ENCODE results near the gene UCK1. TPM values are rescaled to one million over a fixed set of nuclear protein-coding genes. Genes with fewer than 3 reads are reported as not detected.
A peak's percentile ranks its signal among the peaks of the same experiment; 100 is the strongest.

UCK1 gene
- total RNA-seq, 1 donor from 2014 or later: 32.4 TPM

DNA sequence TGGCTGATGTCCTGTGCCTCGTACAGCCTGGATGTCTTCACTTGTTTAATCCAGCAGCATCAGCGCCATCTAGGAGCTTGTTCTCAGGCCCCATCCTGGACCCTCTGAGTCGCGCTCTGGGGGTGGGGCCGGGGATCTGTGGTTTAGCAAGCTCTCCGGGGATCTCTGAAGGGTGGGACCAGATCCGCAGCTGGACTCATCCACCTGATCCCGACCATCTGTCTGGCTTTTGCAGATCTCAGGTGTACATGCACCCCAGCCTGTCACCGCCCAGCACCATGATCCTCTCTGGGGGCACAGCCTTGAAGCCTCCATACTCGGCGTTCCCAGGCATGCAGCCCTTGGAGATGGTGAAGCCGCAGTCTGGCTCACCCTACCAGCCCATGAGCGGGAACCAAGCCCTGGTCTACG is 43.4 kb downstream of the UCK1 start:
- H3K27ac Mint-ChIP-seq: peak overlapping the region; percentile 77
- no peaks in the 10 kb centered on the region for H3K27me3 Mint-ChIP-seq
- no peak for DNase-seq (ENCODE audit: low spot score, unreplicated experiment)
- TF ChIP-seq, protein P1, sequence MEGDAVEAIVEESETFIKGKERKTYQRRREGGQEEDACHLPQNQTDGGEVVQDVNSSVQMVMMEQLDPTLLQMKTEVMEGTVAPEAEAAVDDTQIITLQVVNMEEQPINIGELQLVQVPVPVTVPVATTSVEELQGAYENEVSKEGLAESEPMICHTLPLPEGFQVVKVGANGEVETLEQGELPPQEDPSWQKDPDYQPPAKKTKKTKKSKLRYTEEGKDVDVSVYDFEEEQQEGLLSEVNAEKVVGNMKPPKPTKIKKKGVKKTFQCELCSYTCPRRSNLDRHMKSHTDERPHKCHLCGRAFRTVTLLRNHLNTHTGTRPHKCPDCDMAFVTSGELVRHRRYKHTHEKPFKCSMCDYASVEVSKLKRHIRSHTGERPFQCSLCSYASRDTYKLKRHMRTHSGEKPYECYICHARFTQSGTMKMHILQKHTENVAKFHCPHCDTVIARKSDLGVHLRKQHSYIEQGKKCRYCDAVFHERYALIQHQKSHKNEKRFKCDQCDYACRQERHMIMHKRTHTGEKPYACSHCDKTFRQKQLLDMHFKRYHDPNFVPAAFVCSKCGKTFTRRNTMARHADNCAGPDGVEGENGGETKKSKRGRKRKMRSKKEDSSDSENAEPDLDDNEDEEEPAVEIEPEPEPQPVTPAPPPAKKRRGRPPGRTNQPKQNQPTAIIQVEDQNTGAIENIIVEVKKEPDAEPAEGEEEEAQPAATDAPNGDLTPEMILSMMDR (IDR thresholded peaks at IDR 0.05; ENCODE audit: unreplicated experiment): no peak
- no peaks in the 10 kb centered on the region for H3K4me1 Mint-ChIP-seq (ENCODE audit: low read depth)
- H3K36me3 Mint-ChIP-seq (ENCODE audit: insufficient read depth): peaks cover 38% of the 10 kb centered on the region
- H3K9me3 Mint-ChIP-seq (ENCODE audit: low read depth): no peaks in the 10 kb centered on the region
- no peak overlapping the region for H3K4me3 Mint-ChIP-seq (ENCODE audit: low read depth)

DNA sequence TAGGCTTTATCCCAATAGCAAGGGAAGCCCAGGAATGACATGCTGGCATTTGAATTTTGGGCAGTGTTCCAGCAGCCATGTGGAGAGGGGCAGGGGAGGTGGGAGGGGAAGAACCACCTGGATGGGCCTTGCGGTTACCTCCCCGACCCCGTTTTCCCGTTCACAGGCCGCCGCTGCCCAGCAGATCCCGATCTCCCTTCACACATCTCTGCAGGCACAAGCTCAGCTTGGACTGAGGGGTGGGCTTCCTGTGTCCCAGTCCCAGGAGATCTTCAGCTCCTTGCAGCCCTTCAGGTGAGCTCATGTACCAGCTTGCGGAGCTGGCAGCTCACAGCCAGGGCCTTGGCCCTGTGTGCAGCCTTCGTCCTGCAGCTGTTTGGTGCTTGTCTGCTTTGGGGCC is 44.1 kb downstream of the UCK1 start:
- Mint-ChIP-seq H3K27ac (no peak overlapping the region), H3K27me3 (no peaks in the 10 kb centered on the region), H3K4me3 (ENCODE audit: low read depth) (no peak overlapping the region), H3K9me3 (ENCODE audit: low read depth) (no peaks in the 10 kb centered on the region), H3K4me1 (ENCODE audit: low read depth) (no peaks in the 10 kb centered on the region), H3K36me3 (ENCODE audit: insufficient read depth) (peaks cover 41% of the 10 kb centered on the region)
- TF ChIP-seq, protein P1 (IDR thresholded peaks at IDR 0.05; ENCODE audit: unreplicated experiment): no peak
- no peak for DNase-seq (ENCODE audit: low spot score, unreplicated experiment)

DNA sequence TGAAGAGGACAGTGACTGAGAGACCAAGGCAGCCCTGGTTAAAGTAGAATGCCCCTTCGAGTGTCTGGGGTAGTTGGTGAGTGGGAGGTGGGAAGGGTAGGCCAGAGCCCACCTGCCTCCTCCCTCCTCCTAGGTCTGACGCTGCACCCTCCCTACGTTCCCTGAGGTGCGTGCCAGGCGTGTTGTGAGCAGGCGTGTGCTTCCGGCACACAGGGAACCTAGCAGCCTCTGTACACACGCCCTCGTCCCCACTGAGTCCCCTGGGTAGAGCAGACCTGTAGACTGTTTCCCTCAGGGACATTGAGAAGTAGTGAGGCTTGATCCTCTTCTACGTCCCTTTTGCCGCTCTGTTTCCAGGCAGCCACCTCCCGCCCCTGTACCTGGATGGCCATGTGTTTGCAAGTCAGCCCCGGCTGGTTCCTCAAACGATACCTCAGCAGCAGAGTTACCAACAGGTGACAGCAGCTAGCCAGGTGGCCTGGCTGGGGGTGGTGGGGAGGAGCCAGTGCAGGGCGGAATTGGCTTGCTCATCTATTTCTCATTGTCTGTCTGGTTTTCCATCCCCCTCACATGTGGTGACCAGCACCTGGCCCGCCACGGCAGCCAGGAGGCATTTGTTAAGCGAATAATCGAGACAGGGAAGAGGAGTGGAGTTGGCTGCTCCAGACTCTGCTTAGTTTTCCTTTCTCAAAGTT is 45.2 kb downstream of the UCK1 start:
- Mint-ChIP-seq H3K4me3 (ENCODE audit: low read depth) (no peak overlapping the region), H3K36me3 (ENCODE audit: insufficient read depth) (peaks cover 39% of the 10 kb centered on the region), H3K9me3 (ENCODE audit: low read depth) (no peaks in the 10 kb centered on the region), H3K27me3 (no peaks in the 10 kb centered on the region), H3K4me1 (ENCODE audit: low read depth) (no peaks in the 10 kb centered on the region), H3K27ac (peak overlapping the region; percentile 49)
- TF ChIP-seq, protein P1 (IDR thresholded peaks at IDR 0.05; ENCODE audit: unreplicated experiment): no peak
- no peak for DNase-seq (ENCODE audit: low spot score, unreplicated experiment)

DNA sequence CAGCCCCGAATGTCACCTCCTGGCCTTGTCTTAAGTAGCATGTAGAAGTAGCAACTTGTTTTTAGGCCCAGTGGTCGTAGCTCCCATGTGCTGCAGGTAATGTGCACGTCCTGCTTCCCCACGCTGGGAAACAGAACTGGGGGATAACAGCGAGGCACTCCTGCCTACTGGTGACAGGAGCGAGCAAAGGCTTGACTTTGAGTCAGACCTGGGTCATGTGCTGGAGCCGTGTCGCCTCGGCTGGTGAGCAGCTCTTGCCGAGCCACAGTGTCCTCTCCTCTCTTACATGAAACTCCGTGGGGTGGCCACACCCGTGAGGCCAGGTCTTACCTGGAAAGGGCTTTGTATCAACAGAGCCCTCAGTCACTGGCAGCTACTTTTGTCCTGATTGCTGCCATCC is 45.9 kb downstream of the UCK1 start:
- DNase-seq (ENCODE audit: low spot score, unreplicated experiment): no peak
- no peak overlapping the region for H3K4me3 Mint-ChIP-seq (ENCODE audit: low read depth)
- H3K27ac Mint-ChIP-seq: no peak overlapping the region
- H3K9me3 Mint-ChIP-seq (ENCODE audit: low read depth): no peaks in the 10 kb centered on the region
- H3K4me1 Mint-ChIP-seq (ENCODE audit: low read depth): no peaks in the 10 kb centered on the region
- TF ChIP-seq, protein P1 (IDR thresholded peaks at IDR 0.05; ENCODE audit: unreplicated experiment): no peak
- H3K36me3 Mint-ChIP-seq (ENCODE audit: insufficient read depth): peaks cover 34% of the 10 kb centered on the region
- no peaks in the 10 kb centered on the region for H3K27me3 Mint-ChIP-seq

DNA sequence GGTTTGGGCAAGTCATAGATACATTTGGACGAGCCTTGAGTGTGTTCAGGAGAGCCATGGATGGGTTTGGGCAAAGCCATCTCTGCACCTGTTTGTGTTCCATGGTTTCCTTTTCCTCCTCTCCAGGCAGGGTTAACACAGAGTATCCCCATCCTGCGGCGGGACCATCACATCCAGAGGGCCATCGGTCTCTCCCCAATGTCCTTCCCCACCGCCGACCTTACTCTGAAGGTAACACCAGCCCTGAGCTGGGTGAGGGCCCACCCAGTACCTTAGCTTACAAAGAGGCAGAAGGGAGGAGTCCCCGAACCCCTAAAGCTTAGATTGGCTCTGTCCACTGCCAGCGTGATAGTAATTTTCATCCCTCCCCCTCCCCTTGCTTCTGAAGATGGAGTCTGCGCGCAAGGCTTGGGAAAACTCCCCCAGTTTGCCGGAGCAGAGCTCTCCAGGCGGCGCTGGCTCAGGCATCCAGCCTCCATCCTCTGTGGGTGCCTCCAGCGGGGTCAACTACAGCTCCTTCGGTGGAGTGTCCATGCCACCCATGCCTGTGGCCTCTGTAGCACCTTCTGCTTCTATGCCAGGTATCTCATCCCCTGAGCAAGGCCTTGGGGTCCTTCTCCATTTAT is 46.4 kb downstream of the UCK1 start:
- TF ChIP-seq, protein P1 (IDR thresholded peaks at IDR 0.05; ENCODE audit: unreplicated experiment): no peak
- peaks cover 31% of the 10 kb centered on the region for H3K36me3 Mint-ChIP-seq (ENCODE audit: insufficient read depth)
- peak overlapping the region; percentile 56 for H3K27ac Mint-ChIP-seq
- no peaks in the 10 kb centered on the region for H3K9me3 Mint-ChIP-seq (ENCODE audit: low read depth)
- no peak overlapping the region for H3K4me3 Mint-ChIP-seq (ENCODE audit: low read depth)
- no peaks in the 10 kb centered on the region for H3K27me3 Mint-ChIP-seq
- DNase-seq (ENCODE audit: low spot score, unreplicated experiment): no peak
- H3K4me1 Mint-ChIP-seq (ENCODE audit: low read depth): no peaks in the 10 kb centered on the region

All from progenitor cell of endocrine pancreas (in vitro differentiated cells).